HG03039 (cell line): ENCODE results near the gene CNDP2.
"Not testable (repeated sequence)": the region's sequence is repeated elsewhere in the genome, so short reads cannot be mapped to it uniquely, and the experiment has no call there.

Experiments
- ATAC-seq: cut with Tn5 transposase; IDR thresholded peaks from one replicate; pipeline ENCODE4 v1.9.1; 2021; ENCODE audit warnings: mild to moderate bottlenecking, moderate library complexity; ENCODE audit not compliant: unreplicated experiment

Gene CNDP2

DNA sequence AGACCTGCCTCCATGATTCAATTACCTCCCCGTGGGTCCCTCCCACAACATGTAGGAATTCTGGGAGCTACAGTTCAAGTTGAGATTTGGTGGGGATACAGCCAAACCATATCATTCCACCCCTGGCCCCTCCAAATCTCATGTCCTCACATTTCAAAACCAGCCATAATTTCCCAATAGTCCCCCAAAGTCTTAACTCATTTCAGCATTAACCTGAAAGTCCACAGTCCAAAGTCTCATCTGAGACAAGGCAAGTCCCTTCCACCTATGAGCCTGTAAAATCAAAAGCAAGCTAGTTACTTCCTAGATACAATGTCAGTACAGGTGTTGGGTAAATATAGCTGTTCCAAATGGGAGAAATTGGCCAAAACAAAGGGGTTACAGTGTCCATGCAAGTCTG is 69.0 kb downstream of the CNDP2 start:
- ATAC-seq, result not testable (repeated sequence)

DNA sequence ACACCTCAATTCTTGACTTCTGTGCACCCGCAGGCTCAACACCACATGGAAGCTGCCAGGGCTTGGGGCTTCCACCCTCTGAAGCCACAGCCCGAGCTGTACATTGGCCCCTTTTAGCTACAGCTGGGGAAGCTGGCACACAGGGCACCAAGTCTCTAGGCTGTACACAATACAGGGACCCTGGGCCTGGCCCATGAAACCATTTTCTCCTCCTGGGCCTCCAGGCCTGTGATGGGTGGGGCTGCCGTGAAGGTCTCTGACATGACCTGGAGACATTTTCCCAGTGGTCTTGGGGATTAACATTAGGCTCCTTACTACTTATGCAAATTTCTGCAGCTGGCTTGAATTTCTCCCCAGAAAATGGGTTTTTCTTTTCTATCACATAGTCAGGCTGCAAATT is 69.8 kb downstream of the CNDP2 start:
- not testable (repeated sequence) for ATAC-seq

DNA sequence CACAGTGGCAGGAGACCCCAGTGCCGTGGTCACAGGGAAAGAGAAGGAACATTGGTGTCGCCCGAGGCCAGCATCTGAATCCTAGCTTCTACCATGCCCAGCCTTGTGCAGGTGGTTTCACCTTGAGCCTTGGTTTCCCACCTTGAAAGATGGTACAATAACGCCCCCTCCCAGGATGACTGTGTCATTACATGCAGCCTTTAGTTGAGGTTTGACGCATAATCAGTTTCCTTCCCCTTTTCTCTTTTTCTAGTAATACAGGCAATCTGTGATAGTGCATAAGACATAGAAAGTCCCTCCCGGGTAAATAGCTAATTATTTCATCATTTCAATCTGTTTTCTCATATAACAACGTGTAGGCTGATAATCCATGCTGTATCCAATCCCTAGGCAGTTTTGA is 71.7 kb downstream of the CNDP2 start:
- no peak for ATAC-seq

DNA sequence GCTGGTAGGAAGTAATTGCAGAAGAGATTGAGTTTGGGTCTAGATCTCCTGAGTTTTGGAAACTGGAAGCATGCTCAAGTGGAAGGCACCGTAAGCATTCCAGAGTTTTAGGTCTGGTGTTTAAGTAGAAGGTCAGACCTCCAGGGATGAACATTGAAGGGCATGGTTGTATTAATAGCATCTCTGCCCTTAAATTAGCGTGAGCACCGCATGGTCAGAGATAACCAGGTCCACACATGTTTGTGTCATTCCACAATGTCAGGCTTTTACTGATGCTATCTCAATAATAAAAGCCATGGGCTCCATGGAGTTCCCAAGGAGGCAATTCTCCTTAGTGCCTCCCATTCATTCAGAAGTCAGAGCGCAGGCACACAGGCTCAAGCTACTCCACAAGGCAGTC is 73.2 kb downstream of the CNDP2 start:
- ATAC-seq, result no peak

DNA sequence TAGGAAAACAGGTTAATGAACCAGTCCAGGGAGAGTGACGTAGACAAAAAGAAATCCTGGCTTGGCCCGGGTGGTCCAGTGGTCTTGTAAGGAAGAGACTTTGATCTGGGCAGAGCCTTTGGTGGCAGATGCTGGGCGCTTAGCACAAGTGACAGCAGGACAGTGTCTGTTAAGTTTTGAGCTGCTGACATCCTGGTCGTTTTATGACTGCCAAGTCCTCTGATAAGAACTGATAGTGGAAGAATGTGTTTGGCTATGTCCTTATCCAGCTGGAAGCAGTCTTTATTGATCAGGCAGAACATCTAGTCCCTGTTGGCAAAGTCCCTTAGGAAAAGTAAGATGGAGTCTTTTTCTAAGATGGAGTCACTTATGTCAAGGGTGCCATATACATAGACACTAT is 74.1 kb downstream of the CNDP2 start:
- no peak for ATAC-seq

DNA sequence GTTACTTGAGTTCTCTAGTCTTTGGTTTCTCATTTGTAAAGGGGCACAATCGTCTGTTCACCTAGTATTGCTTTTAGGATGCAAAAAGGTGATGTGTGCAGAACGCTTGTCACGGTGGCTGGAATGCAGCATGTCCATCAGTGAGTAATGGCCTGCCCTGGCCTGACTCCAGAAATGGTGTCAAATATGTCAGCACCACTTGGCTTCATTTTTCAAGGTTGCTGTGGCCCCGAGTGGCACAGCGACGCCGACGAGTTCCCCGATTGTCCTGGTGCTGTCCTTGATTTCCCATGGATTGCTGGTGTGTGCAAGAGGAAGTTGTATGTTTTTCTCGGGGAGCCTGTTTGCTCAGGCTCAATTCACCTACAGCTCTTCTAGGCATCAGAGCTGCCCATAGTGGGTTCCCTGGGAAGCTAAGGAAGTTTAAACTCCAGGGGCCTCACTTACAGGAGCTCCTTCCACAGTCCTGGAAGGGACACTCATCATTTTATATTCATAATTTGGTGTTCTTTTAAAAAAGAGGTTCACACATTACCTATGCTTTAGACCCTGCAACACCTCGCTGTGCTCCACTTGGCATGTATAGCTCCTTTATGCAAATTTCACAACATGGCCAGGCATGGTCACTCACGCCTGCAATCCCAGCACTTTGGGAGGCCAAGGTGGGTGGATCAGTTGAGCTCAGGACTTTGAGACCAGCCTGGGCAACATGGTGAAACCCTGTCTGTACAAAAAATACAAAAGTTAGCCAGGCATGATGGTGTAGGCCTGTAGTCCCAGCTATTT is 75.9 kb downstream of the CNDP2 start:
- no peak for ATAC-seq

DNA sequence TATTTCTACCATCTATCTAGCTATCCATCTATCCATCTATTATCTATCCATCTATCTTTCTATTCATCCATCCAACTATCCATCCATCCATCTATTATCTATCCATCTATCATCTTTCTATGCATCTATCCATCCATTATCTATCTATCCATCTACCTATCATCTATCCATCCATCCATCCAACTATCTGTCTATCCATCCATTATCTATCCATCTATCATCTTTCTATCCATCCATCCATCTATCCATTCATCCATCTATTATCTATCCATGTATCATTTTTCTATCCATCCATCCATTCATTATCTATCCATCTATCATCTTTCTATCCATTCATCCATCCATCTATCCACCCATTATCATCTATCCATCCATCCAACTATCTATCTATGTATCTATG is 76.9 kb downstream of the CNDP2 start:
- ATAC-seq, result no peak
